Thoracic aorta (tissue), 2 donors: Measurements from ENCODE around the gene TPD52L1. TPM values are rescaled to one million over a fixed set of nuclear protein-coding genes. Genes with fewer than 3 reads are reported as not detected.

ENCODE experiments used
- ATAC-seq: fragments of 150-250 bp; one replicate; pipeline ENCODE4 v1.8.0; 2017; ENCODE audit warnings: low read depth; ENCODE audit not compliant: insufficient number of reproducible peaks, low FRiP score
- DNase-seq: peaks from one replicate; pipeline ENCODE4 v3.0.0-alpha.2; 2020; ENCODE audit warnings: low spot score
- H3K27ac ChIP-seq, 2 donors: fragments of 200-600 bp; sonication (generic); 1 replicate in 1 of 2; 2 replicates in 1 of 2; pipeline ENCODE4 v1.5.1; 2016; ENCODE audit warnings: mild to moderate bottlenecking in 2 of 2, moderate library complexity in 2 of 2
- H3K27me3 ChIP-seq: fragments of 200-600 bp; sonication (generic); replicated peaks from 2 replicates; pipeline ENCODE4 v1.6.0; 2016; ENCODE audit warnings: mild to moderate bottlenecking; ENCODE audit not compliant: insufficient read depth
- H3K36me3 ChIP-seq: fragments of 200-600 bp; sonication (generic); one replicate; pipeline ENCODE4 v1.5.1; 2016
- H3K4me1 ChIP-seq, 2 donors: fragments of 200-600 bp; sonication (generic); 1 replicate in 1 of 2; 2 replicates in 1 of 2; pipeline versions ENCODE4 v1.5.1 to v1.6.0; 2016; ENCODE audit warnings: low read depth in 2 of 2, mild to moderate bottlenecking in 1 of 2; ENCODE audit not compliant: control insufficient read depth in 1 of 2
- H3K4me3 ChIP-seq: fragments of 200-600 bp; sonication (generic); 2 replicates; pipeline ENCODE4 v1.5.1; 2016; ENCODE audit warnings: mild to moderate bottlenecking
- H3K9me3 ChIP-seq: fragments of 200-600 bp; sonication (generic); 2 replicates; pipeline ENCODE4 v1.5.1; 2016
- total RNA-seq, 2 donors: library from RNA; depleted of rRNA; stranded (reverse); fragments of >200 nt; gene quantifications; one replicate each; pipeline versions ENCODE4 v1.1.0 to v1.2.3, GENCODE V29; 2016
- TF ChIP-seq, protein P1 (sequence below): fragments of 200-600 bp; sonication (generic); IDR thresholded peaks from one replicate; pipeline ENCODE4 v1.5.1; 2019; ENCODE audit warnings: antibody characterized with exemption

TPD52L1 gene
- total RNA-seq, 2 donors from 2014 or later: 37.1 to 73.5 TPM

- no peak overlapping the region for H3K4me3 ChIP-seq
- H3K9me3 ChIP-seq: no peaks in the 10 kb centered on the region
- ATAC-seq (no peak), DNase-seq (no peak)
- TF ChIP-seq, protein P1, sequence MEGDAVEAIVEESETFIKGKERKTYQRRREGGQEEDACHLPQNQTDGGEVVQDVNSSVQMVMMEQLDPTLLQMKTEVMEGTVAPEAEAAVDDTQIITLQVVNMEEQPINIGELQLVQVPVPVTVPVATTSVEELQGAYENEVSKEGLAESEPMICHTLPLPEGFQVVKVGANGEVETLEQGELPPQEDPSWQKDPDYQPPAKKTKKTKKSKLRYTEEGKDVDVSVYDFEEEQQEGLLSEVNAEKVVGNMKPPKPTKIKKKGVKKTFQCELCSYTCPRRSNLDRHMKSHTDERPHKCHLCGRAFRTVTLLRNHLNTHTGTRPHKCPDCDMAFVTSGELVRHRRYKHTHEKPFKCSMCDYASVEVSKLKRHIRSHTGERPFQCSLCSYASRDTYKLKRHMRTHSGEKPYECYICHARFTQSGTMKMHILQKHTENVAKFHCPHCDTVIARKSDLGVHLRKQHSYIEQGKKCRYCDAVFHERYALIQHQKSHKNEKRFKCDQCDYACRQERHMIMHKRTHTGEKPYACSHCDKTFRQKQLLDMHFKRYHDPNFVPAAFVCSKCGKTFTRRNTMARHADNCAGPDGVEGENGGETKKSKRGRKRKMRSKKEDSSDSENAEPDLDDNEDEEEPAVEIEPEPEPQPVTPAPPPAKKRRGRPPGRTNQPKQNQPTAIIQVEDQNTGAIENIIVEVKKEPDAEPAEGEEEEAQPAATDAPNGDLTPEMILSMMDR: no peak
- peaks cover 14 to 62% of the 10 kb centered on the region in 2 donors for H3K4me1 ChIP-seq
- no peaks in the 10 kb centered on the region for H3K27me3 ChIP-seq
- peak overlapping the region in 1 of 2 donors; percentile 51 for H3K27ac ChIP-seq
- no peaks in the 10 kb centered on the region for H3K36me3 ChIP-seq
Measured at GRCh38 chr6:125188037-125188436, 34.5 kb downstream of the TPD52L1 start.

GRCh38 chr6:125188594-125189203, 35.1 kb downstream of the TPD52L1 start:
- H3K36me3 ChIP-seq: no peaks in the 10 kb centered on the region
- H3K4me3 ChIP-seq: no peak overlapping the region
- ATAC-seq (no peak), DNase-seq (no peak)
- H3K4me1 ChIP-seq: peaks cover 14 to 59% of the 10 kb centered on the region in 2 donors
- TF ChIP-seq, protein P1: no peak
- H3K9me3 ChIP-seq: no peaks in the 10 kb centered on the region
- peak overlapping the region; percentile 18 to 51 for H3K27ac ChIP-seq
- no peaks in the 10 kb centered on the region for H3K27me3 ChIP-seq

DNA sequence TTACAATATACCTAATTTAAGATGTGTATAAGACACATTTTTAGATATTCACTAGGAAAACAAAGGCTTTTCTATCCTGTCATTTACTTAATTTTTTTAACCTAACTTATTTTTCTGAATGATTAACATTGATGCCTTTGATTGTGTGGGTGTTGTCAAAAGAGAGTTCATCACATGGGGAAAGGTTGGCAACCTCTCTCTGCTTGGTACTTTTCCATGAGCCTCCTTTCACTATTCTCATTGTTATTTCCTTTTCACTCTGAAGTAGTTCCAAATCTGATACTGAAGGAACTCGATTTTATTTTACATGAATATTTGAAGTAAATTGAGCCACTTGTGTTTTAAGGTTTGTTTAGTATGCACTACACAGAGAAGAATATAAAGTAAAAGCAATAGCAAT, 35.9 kb downstream of the TPD52L1 start:
- no peak for ATAC-seq
- Histone ChIP-seq H3K4me1 (peaks cover 14 to 61% of the 10 kb centered on the region in 2 donors), H3K4me3 (no peak overlapping the region), H3K9me3 (no peaks in the 10 kb centered on the region), H3K27me3 (no peaks in the 10 kb centered on the region), H3K36me3 (no peaks in the 10 kb centered on the region), H3K27ac (peak overlapping the region in 1 of 2 donors; percentile 51)
- no peak for DNase-seq
- TF ChIP-seq, protein P1: no peak

GRCh38 chr6:125190667-125191066, 37.1 kb downstream of the TPD52L1 start:
- DNase-seq (no peak), ATAC-seq (no peak)
- Histone ChIP-seq H3K4me1 (peaks cover 18 to 73% of the 10 kb centered on the region in 2 donors), H3K4me3 (no peak overlapping the region), H3K36me3 (no peaks in the 10 kb centered on the region), H3K27ac (no peak overlapping the region), H3K9me3 (no peaks in the 10 kb centered on the region), H3K27me3 (no peaks in the 10 kb centered on the region)
- TF ChIP-seq, protein P1: no peak

GRCh38 chr6:125191916-125192609, 38.5 kb downstream of the TPD52L1 start:
- Histone ChIP-seq H3K4me1 (peaks cover 25 to 87% of the 10 kb centered on the region in 2 donors), H3K4me3 (peak overlapping the region; percentile 14), H3K27ac (no peak overlapping the region), H3K27me3 (no peaks in the 10 kb centered on the region), H3K9me3 (no peaks in the 10 kb centered on the region), H3K36me3 (no peaks in the 10 kb centered on the region)
- TF ChIP-seq, protein P1: peak; percentile 75
- ATAC-seq (peak; percentile 70), DNase-seq (peak; percentile 19)
